PFSK-1 (cell line): ENCODE results near the gene CCL23.

Source experiments
- FOXP2 ChIP-seq: optimal IDR thresholded peaks from 2 replicates; pipeline ENCODE3; 2011; ENCODE audit warnings: borderline replicate concordance, control low read depth, inconsistent platforms; ENCODE audit not compliant: insufficient read depth; ENCODE audit errors: extremely low read length, extremely low read depth
- POLR2AphosphoS5 ChIP-seq: IDR thresholded peaks from 2 replicates; pipeline ENCODE4 v1.6.1; 2012; ENCODE audit warnings: low read depth, mild to moderate bottlenecking, control low read depth, low read length, moderate library complexity
- REST ChIP-seq, 2 experiments: IDR thresholded peaks; 2 replicates each; pipeline versions ENCODE4 v1.6.1 to v1.8.0; 2011 to 2012; ENCODE audit warnings: low read depth in 2 of 2, low read length in 2 of 2, control low read depth in 1 of 2, inconsistent platforms in 1 of 2, mild to moderate bottlenecking in 1 of 2, moderate library complexity in 1 of 2; ENCODE audit not compliant: insufficient read depth in 1 of 2
- SIN3A ChIP-seq: IDR thresholded peaks from 2 replicates; pipeline ENCODE4 v1.6.1; 2012; ENCODE audit warnings: mild to moderate bottlenecking, low read length, moderate library complexity, borderline replicate concordance; ENCODE audit not compliant: insufficient read depth
- TAF1 ChIP-seq: IDR thresholded peaks from 2 replicates; pipeline ENCODE4 v1.6.1; 2012; ENCODE audit warnings: low read length, control low read depth, borderline replicate concordance; ENCODE audit not compliant: insufficient read depth

CCL23 gene

GRCh38 chr17:36027761-36028160 lies 10.0 kb upstream of the CCL23 start:
- TF ChIP-seq TAF1 = no peak
- no peak for TF ChIP-seq POLR2AphosphoS5
- TF ChIP-seq FOXP2 = no peak

DNA sequence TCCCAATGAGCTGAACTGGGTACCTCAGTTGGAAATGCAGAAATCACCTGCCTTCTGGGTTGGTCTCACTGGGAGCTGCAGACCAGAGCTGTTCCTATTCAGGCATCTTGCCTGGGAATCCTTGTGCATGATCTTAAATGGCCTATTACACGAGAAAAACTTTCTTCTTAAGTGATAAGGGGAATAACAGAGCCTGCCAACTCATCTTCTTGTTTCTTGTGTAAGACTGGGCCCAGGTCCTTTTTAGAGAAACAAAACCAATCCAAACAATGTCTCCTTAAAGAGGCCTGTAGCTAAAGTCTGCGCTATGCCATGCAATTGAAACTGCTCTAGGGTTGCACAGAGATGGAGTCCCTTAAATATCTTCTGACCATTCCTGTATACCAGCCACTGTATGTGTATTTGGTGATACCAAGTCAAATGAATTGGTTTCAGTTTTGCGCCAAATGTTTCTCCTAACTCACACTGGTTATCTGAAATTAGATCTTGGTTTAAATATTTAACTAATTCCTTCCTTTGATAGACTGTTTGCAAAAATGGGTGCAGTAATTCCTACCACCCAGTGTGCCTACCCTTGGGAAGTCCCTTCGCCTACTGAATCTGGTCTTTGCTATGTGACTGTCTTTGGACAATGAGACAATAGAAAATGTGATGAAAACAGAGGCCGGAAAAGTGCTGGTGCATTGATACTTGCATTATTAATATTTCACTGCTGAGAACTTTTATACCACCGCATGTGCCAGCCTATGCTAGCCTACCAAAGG lies 6.5 kb upstream of the CCL23 start:
- TF ChIP-seq SIN3A (no peak), POLR2AphosphoS5 (no peak), REST (IDR thresholded peaks at IDR 0.05; ENCODE audit: insufficient read depth in 1 of 2, low read depth in 2 of 2, low read length in 2 of 2) (no peak), FOXP2 (no peak), TAF1 (no peak)

DNA sequence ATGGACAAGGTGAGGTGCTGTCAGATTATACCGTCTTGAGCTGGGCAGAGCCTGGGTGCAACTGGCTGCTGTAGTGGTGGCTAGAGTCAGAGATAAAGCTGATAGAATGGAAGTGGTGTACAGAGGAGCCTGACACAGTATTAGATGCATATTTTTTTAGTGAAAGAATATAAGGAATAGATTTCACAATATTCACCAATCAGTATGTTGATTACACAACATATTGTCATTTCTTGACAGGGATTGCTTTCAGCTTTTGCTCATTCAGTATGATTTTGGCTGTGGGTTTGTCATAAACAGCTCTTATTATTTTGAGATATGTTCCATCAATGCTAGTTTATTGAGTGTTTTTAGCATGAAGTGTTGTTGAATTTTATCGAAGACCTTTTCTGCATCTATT lies 1.7 kb upstream of the CCL23 start:
- TF ChIP-seq FOXP2 = no peak
- TF ChIP-seq SIN3A = no peak
- TF ChIP-seq REST (IDR thresholded peaks at IDR 0.05; ENCODE audit: insufficient read depth in 1 of 2, low read depth in 2 of 2, low read length in 2 of 2) = no peak
- TF ChIP-seq TAF1 = no peak
- no peak for TF ChIP-seq POLR2AphosphoS5

- no peak for TF ChIP-seq REST (IDR thresholded peaks at IDR 0.05; ENCODE audit: insufficient read depth in 1 of 2, low read depth in 2 of 2, low read length in 2 of 2)
- TF ChIP-seq FOXP2 = no peak
- TF ChIP-seq POLR2AphosphoS5 = no peak
- TF ChIP-seq SIN3A = no peak
- no peak for TF ChIP-seq TAF1
Observed at GRCh38 chr17:36016555-36016954, 1.2 kb downstream of the CCL23 start.

GRCh38 chr17:36014946-36015345 lies 2.8 kb downstream of the CCL23 start:
- TF ChIP-seq POLR2AphosphoS5 (no peak), FOXP2 (no peak), REST (IDR thresholded peaks at IDR 0.05; ENCODE audit: insufficient read depth in 1 of 2, low read depth in 2 of 2, low read length in 2 of 2) (no peak), SIN3A (no peak)
